HG03469 (cell line): ENCODE measurements around the gene CYP2S1.
"Not testable (repeated sequence)": the region's sequence is repeated elsewhere in the genome, so short reads cannot be mapped to it uniquely, and the experiment has no call there.

Experiments used
- ATAC-seq: cut with Tn5 transposase; IDR thresholded peaks from one replicate; pipeline ENCODE4 v1.9.1; 2021; ENCODE audit warnings: mild to moderate bottlenecking, moderate library complexity, moderate number of reproducible peaks; ENCODE audit not compliant: unreplicated experiment

CYP2S1 gene

GRCh38 chr19:41225238-41226052 is 32.4 kb downstream of the CYP2S1 start:
- ATAC-seq = no peak

- no peak for ATAC-seq
These were observed 33.2 kb downstream of the CYP2S1 start for GRCh38 chr19:41226053-41226873.

DNA sequence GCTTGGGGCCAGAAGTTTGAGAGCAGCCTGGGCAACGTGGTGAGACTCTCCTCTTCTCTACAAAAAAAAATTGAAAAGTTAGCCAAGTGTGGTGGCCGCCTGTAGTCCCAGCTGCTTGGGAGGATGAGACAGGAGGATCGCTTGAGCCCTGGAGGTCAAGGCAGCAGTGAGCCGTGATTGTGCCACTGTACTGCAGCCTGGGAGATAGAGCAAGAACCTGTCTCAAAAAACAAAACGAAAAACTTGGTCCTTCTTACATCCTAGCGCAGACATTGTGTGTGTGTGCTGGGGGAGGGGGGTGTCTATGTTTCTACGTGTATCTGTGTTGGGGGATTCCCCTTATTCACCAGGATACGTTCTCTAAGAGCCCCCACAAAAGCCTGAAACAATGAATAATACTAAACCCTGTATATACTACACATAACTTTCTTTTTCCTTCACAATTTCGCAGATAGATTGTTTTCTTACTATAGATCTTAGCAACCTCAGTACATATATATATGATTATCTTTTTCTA is 33.9 kb downstream of the CYP2S1 start:
- no peak for ATAC-seq

DNA sequence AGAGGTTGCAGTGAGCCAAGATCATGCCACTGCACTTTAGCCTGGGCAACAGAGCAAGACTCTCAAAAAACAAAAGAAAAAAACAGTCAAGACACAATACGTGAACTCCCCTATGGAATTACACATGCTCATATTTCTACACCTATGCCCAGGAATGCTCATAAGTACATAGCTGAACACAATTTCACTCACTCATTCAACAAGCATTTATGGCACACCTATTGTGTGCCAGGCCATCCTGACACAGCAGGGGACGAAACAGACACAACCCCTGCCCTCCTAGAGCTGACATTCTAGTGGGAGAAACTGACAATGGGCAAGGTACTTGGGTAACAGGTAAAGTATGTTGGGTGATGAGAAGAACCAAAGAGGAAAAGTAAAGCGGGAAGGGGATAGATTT is 35.5 kb downstream of the CYP2S1 start:
- no peak for ATAC-seq

DNA sequence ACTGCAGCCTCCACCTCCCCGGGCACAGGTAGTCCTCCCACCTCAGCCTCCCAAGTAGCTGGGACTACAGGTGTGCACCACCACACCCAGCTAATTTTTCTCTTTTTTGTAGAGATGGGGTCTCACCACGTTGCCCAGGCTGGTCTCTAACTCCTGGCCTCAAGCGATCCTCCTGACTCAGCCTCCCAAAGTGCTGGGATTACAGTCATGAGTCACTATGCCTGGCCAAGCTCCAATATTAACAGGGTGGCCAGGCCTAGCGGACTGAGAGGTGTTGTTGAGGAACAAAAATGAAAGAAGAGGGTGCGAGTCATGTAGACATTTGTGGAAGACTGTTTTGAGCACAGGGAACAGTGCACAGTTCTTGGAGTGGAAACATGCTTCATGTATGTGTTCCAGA is 36.3 kb downstream of the CYP2S1 start:
- not testable (repeated sequence) for ATAC-seq

GRCh38 chr19:41230067-41230857 is 37.2 kb downstream of the CYP2S1 start:
- no peak for ATAC-seq

- ATAC-seq = no peak
These were observed 39.7 kb downstream of the CYP2S1 start for GRCh38 chr19:41232686-41233085.

- ATAC-seq = no peak
These were observed 40.8 kb downstream of the CYP2S1 start for GRCh38 chr19:41233748-41234240.

GRCh38 chr19:41234512-41235168 is 41.6 kb downstream of the CYP2S1 start:
- ATAC-seq = no peak

DNA sequence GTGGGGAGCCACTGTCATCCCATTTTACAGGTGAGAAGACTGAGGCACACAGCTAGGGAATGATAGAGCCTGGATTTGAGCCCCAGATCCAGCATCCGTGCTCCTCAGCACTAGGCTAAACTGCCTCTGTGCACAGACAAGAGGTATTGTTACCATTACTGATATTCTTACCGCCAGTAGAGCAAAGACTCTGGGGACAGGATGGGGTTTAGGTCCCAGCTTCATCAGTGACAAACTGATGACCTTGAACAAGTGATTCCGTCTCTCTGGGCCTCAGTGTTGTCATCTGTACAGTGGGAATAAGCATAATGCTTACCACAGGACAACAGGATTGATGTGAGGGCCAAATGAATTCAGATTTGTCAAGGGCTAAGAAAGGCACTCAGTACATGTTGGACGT is 42.5 kb downstream of the CYP2S1 start:
- no peak for ATAC-seq

GRCh38 chr19:41238244-41238643 is 45.2 kb downstream of the CYP2S1 start:
- ATAC-seq = no peak

DNA sequence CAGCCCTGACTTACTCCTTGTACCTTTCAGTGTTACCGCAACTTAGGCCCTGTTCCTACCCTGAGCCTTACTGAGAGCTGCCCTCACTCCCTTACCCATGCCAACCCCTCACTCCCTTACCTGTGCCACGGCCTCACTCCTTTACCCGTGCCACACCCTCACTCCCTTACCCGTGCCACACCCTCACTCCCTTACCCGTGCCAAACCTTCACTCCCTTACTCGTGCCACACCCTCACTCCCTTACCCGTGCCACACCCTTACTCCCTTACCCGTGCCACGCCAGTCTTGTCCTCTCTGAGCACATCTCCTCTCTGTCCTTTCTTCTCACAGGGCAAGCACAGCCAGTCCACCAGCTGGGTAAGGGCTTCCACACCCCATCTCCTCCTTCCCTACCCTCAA is 46.3 kb downstream of the CYP2S1 start:
- no peak for ATAC-seq

GRCh38 chr19:41239961-41240574 is 47.0 kb downstream of the CYP2S1 start:
- no peak for ATAC-seq

DNA sequence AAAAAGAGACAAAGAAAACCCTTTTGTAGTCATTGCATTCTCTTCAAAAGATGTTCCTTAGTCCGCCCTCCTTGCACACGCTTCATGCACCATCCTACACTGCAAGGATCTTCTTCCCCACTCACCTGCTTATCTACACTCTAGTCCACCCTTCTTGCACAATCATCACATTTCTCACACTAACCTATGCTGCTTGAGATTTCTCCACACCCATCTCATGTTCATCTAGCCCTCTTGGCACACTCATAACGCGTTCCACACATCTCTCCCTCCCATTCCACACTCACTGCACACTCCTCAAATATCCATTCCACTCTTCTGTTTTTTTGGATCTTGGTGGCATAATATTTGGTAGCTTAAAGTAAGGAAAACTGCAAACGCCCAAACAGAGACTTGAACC is 48.8 kb downstream of the CYP2S1 start:
- no peak for ATAC-seq

DNA sequence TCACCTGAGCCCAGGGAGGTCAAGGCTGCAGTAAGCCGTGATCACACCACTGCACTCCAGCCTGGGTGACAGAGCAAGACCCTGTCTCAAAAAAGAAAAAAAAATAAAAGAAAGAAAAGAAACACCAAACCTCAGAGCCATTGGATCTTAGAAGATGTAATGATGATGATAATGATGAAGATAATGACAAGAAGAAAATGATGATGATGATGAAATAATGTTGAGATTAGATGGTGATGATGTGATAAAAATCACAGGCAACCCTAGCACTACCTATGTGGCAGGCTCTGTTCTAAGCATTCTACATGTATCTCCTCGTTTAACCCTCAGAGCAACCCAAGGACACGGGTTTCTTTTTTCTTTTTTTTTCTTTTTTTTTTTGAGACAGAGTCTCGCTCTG is 51.1 kb downstream of the CYP2S1 start:
- no peak for ATAC-seq

DNA sequence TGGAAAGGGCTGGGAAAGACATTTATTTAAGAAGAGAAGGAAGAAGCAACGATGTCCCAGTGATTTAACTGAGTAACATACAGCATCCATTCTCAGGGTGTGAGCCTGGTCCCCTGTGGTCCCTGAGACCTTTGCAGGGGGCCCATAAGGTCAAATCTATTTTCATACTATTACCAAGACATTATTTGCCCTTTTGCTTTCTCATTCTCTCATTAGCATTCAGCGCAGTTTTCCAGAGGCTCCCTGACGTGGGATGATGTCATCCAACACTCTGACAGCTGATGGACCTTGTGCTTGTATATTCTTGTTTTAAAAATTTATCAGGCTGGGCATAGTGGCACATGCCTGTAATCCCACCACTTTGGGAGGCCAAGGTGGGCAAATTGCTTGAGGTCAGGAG is 52.8 kb downstream of the CYP2S1 start:
- no peak for ATAC-seq

DNA sequence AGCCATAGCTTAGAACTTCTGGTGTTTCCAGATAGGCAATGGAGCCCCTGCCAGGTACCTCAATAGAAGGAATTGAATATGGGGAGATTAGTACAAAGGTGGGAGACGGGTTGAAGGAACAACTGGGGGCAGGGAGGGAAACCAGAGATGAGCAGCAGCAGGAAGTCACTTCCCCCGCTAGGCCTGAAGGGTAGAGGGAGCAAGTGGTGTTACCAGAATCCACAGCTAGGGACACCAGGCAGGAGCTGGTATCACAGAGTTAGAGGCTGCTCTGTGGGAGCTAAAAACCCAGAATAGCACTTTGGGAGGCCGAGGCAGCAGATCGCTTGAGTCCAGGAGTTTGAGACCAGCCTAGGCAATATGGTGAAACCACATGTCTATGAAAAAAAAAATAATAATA is 55.9 kb downstream of the CYP2S1 start:
- ATAC-seq = no peak

DNA sequence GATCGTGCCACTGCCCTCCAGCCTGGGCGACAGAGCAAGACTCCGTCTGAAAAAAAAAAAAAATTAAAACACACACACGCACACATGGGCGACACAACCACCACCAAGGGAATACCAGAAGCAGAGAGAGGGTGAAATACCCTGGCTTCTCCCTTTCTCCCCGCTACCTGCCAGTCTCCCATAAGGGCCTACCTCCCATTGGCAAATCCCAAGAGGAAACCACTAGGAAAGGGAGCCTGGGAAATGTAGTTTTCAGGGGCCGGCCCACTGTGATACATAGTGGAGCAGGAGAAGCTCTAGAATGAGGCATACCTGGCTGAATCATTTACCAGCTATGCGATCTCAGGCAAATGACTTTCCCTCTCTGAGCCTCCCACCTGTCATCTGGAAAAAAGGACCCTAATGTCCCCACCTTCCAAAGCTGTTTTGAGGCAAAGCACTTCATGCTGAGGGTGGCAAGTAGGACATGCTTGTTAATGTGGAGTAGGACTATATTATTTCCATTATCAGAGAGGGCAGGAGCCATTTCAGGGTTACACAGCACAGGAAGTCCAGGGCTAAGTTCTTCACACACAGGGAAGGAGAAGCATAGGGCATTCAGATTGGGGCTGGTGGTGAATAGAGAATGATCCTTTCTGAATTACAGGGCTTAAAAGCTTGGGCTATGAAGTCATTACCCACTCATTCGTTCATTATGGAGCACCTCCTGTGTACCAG is 56.8 kb downstream of the CYP2S1 start:
- no peak for ATAC-seq

- ATAC-seq = no peak
These were observed 60.6 kb downstream of the CYP2S1 start for GRCh38 chr19:41253660-41254059.
